ENCODE data around the gene GINS2.

The GINS2 gene

DNA sequence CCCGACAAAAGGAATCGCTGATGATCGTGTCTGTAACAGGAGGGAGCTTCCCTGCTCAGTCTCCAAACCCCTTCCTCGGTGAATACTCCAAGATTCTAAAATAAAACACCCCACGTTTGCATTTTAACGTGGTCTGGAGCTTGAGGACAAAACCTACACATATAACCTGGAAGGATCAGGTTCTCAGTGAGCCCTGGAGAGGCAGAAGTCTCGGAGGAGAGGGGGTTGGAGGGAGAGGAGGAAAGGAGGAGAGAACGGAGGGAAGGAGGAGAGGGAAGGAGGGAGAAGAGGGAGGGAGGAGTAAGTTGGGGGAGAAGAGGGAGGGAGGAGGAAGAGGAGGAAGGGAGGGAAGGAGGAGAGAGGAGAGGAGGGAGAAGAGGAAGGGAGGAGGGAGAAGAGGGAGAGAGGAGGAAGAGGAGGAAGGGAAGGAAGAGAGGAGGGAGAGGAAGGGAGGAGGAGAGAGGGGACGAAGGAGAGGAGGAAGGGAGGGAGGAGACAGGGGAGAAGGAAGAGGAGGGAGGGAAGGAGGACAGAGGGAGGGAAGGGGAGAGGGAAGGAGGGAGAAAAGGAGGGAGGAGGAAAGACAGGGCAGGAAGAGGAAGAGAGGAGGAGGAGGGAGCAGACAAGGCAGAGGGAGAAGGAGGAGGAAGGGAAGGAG lies 27.4 kb upstream of the GINS2 start:
- DNase-seq (ENCODE audit: low spot score): no peak

GRCh38 chr16:85715169-85716021 lies 26.6 kb upstream of the GINS2 start:
- DNase-seq (ENCODE audit: low spot score): no peak

DNA sequence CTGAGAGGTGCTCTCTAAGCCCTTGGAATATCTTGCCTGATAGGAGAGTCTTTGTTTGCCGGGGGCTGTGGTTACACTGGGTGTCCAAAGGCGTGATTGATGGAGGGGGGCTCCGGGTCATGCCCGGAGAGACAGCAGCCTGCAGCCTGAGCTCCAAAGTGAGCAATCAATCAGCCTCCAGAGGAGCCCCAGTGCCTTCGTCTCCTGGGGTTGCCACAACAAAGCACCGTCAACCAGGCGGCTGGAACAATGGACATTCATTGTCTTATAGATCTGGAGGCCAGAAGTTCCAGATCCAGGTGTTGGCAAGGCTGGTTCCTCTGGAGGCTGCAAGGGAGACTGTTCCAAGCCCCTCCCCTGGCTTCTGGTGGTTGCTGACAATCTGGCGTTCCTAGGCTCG lies 24.0 kb upstream of the GINS2 start:
- no peak for DNase-seq (ENCODE audit: low spot score)

- DNase-seq (ENCODE audit: low spot score): no peak
Measured at GRCh38 chr16:85711982-85712587, 23.3 kb upstream of the GINS2 start.

DNA sequence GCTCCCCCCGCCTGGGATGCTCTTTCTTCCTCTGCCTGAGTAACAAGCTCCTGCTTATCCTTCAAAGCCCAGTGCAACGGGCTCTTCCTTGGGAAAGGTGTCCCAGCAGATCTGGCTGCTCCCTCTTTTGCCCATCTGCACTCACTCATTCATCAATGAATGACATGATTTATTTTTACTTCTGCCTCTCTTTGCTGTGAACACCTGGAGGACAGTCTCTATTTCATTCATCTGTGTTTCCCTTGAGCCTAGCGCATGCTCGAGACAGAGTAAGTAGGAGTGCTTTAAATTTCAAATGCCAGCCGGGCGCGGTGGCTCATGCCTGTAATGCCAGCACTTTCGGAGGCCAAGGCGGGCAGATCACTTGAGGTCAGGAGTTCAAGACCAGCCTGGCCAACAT lies 22.0 kb upstream of the GINS2 start:
- DNase-seq (ENCODE audit: low spot score): no peak

DNA sequence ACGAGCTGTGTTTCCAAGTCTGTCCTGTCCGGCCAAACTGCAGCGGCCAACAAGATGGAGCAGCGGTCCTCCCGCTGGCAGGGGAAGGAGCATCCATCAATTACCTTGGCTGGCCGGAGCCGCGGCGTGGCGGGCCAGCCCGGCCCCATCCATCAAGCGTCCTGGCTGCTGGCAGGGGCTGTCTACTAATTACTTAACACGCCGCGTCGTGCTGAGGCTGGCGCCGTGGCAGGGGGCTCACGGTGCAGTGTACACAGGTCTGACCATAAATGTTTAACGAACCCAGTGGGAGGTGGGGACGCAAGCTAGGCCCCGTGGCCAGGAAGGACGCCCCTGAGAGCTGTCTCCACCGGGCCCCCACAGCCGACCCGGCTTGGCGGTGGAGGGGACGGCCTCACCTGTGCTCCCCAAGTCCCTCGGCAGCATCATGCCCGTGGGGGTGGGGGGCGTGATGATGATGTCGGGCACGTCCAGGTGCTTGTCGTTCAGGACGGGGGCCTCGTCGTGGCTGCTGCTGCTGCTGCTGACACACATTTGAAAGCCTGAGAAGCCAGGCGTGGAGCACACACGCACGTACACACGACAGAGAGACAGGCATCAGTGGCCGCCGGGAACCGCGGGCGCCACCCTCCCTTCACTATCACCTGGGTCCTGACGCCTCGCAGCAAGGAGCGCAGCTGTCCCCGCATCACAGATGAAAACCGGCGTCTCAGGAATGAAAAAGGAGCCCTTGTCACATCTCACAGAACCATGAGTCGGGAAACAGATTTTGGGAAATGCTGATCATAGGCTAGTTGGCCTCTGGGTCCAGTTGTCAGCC lies 21.2 kb upstream of the GINS2 start:
- DNase-seq (ENCODE audit: low spot score): no peak

- no peak for DNase-seq (ENCODE audit: low spot score)
Measured at GRCh38 chr16:85708338-85708737, 19.6 kb upstream of the GINS2 start.

DNA sequence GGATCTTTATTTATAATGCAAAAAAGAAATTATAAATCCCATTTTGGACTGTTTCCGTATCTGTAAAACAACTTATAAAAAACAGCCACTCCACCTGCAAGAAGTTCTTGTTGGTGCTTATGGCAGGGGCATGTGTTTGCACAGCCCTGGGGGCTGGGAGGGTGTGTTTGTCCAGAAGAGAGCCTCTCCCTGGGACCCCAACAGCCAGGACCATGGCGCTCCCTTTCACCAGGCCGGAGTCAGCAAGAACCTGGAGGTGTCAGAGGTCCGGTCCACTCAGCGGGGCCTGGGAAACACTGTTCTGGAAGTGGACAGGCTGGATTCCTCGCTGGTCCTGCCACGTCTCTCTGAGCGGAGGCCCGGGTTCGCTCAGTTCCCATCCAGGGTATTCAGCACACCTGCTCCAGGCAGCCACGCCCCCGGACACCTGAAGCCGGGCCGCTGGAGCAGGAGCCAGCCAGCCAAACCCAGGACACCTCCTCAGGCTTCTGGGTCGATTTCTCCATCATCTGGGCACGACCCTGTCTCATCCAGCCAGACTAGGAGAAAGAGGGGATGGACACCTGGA lies 18.9 kb upstream of the GINS2 start:
- no peak for DNase-seq (ENCODE audit: low spot score)

GRCh38 chr16:85706449-85707034 lies 17.8 kb upstream of the GINS2 start:
- no peak for DNase-seq (ENCODE audit: low spot score)

DNA sequence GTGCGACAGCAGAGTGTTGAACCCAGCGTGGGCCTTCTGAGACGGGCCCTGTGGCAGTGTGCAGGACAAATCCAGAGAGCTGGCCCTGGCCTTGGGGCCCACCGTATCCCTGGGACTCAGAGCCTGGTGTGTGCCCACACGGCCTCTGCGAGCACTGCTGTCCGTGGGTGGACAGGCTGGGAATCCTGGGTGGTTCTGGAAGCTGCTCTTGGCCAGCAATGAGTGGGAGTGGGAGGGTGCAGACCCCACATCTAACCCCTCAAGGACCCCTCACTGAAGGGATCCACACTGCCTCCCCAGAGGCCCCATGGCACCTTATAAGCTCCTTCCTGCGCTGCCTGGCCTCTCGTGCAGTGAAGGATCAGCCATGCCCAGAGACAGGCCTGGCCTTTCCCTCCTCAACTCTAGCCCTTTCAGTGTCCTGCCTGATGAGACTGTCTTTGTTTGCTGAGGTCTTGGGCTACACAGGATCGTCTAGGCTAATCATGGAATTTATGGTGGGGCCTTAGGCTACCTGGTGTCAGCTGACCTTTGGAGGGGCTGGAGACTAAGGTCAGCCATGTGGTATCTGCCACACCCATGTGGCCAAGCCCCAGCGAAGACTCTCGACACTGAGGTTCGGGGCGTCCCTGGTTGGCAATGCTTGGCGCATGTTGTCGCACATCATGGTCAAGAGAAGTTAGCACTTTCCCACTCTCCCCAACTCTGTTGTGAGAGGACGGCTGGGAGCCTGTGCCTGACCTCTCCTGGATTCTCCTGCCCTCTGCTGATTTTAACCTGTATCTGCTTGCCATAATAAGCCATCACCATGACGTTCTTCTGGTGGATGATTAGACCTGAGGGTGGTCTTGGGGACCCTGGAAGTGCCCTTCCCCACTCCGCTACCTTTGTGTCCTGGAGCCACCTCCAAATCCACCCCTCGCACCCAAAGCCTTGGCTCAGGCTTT lies 16.4 kb upstream of the GINS2 start:
- no peak for DNase-seq (ENCODE audit: low spot score)

DNA sequence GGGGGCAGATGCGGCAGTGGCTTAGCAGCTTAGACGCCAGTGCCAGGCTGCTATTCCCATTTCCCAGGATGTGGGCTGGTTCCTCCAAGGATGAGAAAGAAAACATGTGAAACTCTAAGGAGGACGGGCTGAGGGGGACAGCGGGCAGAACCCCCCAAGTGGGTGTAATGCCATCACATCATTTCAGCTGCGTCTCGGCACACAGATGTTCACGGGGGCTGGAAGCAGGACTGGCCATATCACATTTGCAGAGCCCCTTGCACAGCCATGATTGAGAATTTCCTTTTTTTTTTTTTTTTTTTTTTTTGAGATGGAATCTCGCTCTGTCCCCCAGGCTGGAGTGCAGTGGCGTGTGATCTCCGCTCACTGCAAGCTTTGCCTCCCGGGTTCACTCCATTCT lies 15.3 kb upstream of the GINS2 start:
- no peak for DNase-seq (ENCODE audit: low spot score)

DNA sequence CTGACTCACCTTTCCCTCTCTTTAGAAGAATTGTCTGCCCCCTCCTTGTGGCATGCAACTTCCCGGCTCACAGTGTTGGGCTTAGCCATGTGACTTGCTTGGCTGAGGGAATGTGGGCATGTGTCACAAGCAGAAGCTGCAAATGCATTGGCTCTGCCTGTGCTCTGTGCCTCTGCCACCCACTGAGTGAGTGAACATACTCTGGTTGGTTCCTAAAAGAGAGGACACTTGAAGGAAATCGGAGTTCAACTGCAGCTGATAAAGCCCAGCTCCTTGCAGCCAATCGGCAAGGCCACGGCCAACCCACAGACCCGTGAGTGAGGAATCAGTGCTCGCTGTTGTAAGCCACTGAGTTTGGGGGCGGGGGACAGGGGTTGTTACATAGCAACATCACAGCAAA lies 10.9 kb upstream of the GINS2 start:
- peak; percentile 6 for DNase-seq (ENCODE audit: low spot score)

DNA sequence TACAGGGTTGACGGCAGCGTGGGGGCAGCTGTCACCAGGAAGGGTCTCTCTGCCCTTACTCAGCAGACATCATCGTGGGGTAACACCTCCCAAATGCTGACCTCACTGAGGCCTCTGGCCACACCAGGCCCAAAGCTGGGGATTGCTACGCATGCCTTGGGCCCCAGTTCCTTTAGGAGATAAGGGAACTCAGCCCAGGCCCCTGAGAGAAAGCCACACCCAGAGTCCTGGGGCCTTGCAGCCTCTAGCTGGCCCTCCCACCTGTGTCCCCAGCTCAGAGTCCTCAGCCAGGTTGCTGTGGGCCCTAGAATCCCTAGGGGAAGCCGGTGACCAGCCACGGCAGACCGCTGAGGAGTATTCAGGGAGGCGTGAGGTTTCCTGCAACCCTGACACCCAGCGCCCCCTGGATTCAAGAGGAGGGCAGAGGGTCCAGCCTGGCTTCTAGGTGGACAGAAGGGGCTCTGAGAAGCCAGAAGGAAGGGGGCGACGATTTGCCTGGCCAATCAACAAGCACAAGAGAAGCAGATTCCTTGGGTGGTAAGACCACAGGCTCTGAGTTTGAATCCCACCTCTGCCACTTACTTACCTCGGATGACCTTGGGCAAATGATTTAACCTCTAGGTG lies 10.3 kb upstream of the GINS2 start:
- no peak for DNase-seq (ENCODE audit: low spot score)

DNA sequence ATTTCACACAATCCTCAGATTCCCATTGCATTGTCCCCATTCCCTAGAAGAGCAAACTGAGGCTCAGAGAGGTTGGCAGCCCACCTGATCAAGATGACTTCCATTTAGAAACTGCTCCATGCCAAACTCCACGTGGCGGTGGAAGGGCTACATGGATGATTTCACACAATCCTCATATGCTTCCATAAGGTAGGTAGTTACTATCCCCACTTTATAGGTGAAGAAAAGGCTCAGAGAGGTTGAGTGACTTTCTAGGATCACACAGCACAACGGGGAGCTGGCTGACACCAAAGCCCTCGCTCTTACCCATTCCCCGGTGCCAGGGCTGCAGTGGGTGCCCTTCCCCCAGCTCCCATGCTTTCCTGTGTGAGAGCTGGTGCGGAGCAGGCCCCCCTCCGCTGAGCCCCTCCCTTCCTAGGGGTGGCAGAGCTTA lies 9.7 kb upstream of the GINS2 start:
- DNase-seq (ENCODE audit: low spot score): no peak

- DNase-seq (ENCODE audit: low spot score): no peak
Measured at GRCh38 chr16:85697431-85697830, 8.7 kb upstream of the GINS2 start.

- no peak for DNase-seq (ENCODE audit: low spot score)
Measured at GRCh38 chr16:85696781-85697180, 8.0 kb upstream of the GINS2 start.

DNA sequence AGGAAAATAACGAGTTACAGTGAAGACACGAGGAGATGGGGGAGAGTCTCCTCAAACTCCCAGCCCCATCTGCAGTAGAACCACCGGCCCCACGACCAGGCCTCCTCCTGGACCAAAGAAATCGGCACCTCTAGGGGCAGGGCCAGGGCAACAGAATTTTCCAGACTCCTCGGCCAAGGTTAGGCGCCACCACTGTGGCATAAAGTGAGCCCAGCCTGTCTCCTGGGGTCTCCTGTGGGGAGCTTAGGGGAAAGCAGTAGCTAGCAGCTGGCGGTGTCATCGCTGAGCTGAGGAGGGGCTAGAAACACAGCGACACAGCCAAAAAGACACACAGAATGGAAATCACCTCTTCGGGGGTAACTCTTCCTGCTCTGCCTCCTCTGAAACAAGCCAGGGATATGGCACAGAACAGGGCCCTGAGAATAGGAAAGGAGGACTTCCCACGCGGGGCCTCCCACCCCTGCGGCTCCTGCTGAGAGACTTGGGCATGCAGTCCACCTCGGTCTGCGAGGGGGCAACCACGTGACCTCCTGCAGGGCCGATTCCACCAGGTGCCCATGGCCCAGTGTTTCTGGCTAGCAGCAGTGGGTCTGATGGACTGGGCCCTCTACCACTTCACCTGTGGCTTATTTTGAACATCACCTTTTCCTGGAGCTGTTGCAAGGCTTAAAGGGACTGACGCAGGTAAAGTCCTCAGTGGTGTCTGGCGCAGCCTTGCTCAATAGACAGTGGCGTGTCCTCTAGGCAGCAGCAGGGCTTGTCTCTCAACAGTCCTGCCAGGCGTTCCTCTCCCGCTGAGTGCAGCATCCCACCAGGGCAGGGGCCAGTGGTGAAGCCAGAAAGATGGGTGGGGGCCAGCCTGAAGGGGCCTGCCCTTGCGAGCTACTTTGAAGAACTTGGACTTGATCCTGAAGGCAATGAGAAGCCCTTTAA lies 6.7 kb upstream of the GINS2 start:
- DNase-seq (ENCODE audit: low spot score): no peak

GRCh38 chr16:85690469-85691064 lies 1.8 kb upstream of the GINS2 start:
- DNase-seq (ENCODE audit: low spot score): no peak
